SK-N-SH (cell line): Measurements from ENCODE around the gene ST7L. TPM values are rescaled to one million over a fixed set of nuclear protein-coding genes. Genes with fewer than 3 reads are reported as not detected.

Experiments
- CTCF ChIA-PET: fragments of 300-600, 350-600 bp; formaldehyde crosslinking; extraction: SDS; loops from one replicate; lab custom pipeline; 2021; lab: Yijun Ruan, JAX
- POLR2A ChIA-PET: fragments of 350-600 bp; sonication (Branson Sonifier 250); formaldehyde crosslinking; extraction: SDS; loops from one replicate; lab custom pipeline; 2020; ENCODE audit warnings: antibody characterized with exemption, inconsistent platforms; lab: Yijun Ruan, JAX
- DNase-seq: peaks from one replicate; pipeline ENCODE4 v3.0.0; 2012
- H2AFZ ChIP-seq: fragments of 200-600 bp; sonication (generic); 2 replicates; pipeline ENCODE4 v1.8.1; 2016; ENCODE audit warnings: antibody characterized with exemption, mild to moderate bottlenecking, low read depth
- H3F3A ChIP-seq: fragments of 200-600 bp; sonication (generic); replicated peaks from 2 replicates; pipeline ENCODE3; 2016; ENCODE audit warnings: antibody characterized with exemption, mild to moderate bottlenecking; ENCODE audit not compliant: insufficient read depth
- H3K27ac ChIP-seq, 2 experiments: fragments of 200-500 bp in 1 of 2; fragments of 200-600 bp in 1 of 2; sonication (Bioruptor generic) in 1 of 2; sonication (generic), shearing (Covaris generic) in 1 of 2; 2 replicates each; pipeline versions ENCODE4 v1.5.1 to v1.6.1; 2014 to 2016; ENCODE audit warnings: low read depth in 2 of 2, inconsistent platforms in 1 of 2, low read length in 1 of 2, mild to moderate bottlenecking in 1 of 2, mixed read lengths in 1 of 2
- H3K27me3 ChIP-seq: fragments of 200-600 bp; sonication (generic), shearing (Covaris generic); 2 replicates; pipeline ENCODE4 v1.6.1; 2016; ENCODE audit warnings: mixed run types; ENCODE audit not compliant: insufficient read depth
- H3K36me3 ChIP-seq, 2 experiments: fragments of 200-500 bp in 1 of 2; fragments of 200-600 bp in 1 of 2; sonication (Bioruptor generic) in 1 of 2; sonication (generic) in 1 of 2; replicated peaks in 1 of 2; 2 replicates each; pipeline versions ENCODE3 to v1.5.1; 2014 to 2016; ENCODE audit warnings: low read length in 1 of 2, mild to moderate bottlenecking in 1 of 2; ENCODE audit not compliant: insufficient read depth in 2 of 2, control insufficient read depth in 1 of 2
- H3K4me1 ChIP-seq, 2 experiments: fragments of 200-500 bp in 1 of 2; fragments of 200-600 bp in 1 of 2; sonication (Bioruptor generic) in 1 of 2; sonication (generic), shearing (Covaris generic) in 1 of 2; 2 replicates each; pipeline versions ENCODE4 v1.5.1 to v1.6.1; 2014 to 2016; ENCODE audit warnings: low read depth in 1 of 2, low read length in 1 of 2, mixed run types in 1 of 2; ENCODE audit not compliant: insufficient read depth in 2 of 2, control insufficient read depth in 1 of 2
- H3K4me2 ChIP-seq: fragments of 200-600 bp; sonication (generic), shearing (Covaris generic); 2 replicates; pipeline ENCODE4 v1.6.1; 2017; ENCODE audit warnings: mixed run types
- H3K4me3 ChIP-seq, 2 experiments: fragments of 200-500 bp in 1 of 2; fragments of 200-600 bp in 1 of 2; sonication (Bioruptor generic) in 1 of 2; sonication (generic), shearing (Covaris generic) in 1 of 2; 2 replicates each; pipeline versions ENCODE4 v1.5.1 to v1.8.1; 2014 to 2016; ENCODE audit warnings: low read depth in 2 of 2, inconsistent platforms in 1 of 2, low read length in 1 of 2, mild to moderate bottlenecking in 1 of 2, mixed read lengths in 1 of 2, moderate library complexity in 1 of 2
- H3K79me2 ChIP-seq: fragments of 200-600 bp; sonication (generic); 2 replicates; pipeline ENCODE4 v1.8.1; 2017; ENCODE audit warnings: mild to moderate bottlenecking; ENCODE audit not compliant: insufficient read depth
- H3K9ac ChIP-seq: fragments of 200-600 bp; sonication (generic); 2 replicates; pipeline ENCODE4 v1.6.1; 2017; ENCODE audit warnings: mixed run types
- H3K9me2 ChIP-seq: fragments of 200-600 bp; sonication (generic); 2 replicates; pipeline ENCODE4 v1.6.1; 2017; ENCODE audit warnings: mixed run types
- H3K9me3 ChIP-seq: fragments of 200-600 bp; sonication (generic); 2 replicates; pipeline ENCODE4 v1.6.1; 2017; ENCODE audit warnings: mixed run types, mild to moderate bottlenecking, moderate library complexity
- H4K20me1 ChIP-seq: fragments of 200-600 bp; sonication (generic); 2 replicates; pipeline ENCODE4 v1.6.1; 2017; ENCODE audit warnings: mild to moderate bottlenecking, mixed run types; ENCODE audit not compliant: insufficient read depth
- EP300 ChIP-seq, 2 experiments: IDR thresholded peaks; 2 replicates each; pipeline versions ENCODE4 v1.4.0 to v1.6.1; 2012; ENCODE audit warnings: borderline replicate concordance in 1 of 2, low read depth in 1 of 2, low read length in 1 of 2
- FOXJ3 ChIP-seq: sonication (generic); formaldehyde crosslinking; IDR thresholded peaks from 2 replicates; pipeline ENCODE4 v1.5.1; 2020; ENCODE audit warnings: mild to moderate bottlenecking, missing genetic modification reagents
- GABPA ChIP-seq: IDR thresholded peaks from 2 replicates; pipeline ENCODE4 v1.4.0; 2012; ENCODE audit warnings: low read depth, mild to moderate bottlenecking
- JUND ChIP-seq: IDR thresholded peaks from 2 replicates; pipeline ENCODE4 v1.4.0; 2012
- NFIC ChIP-seq: IDR thresholded peaks from 2 replicates; pipeline ENCODE4 v1.4.0; 2012; ENCODE audit warnings: borderline replicate concordance
- NRF1 ChIP-seq: IDR thresholded peaks from 2 replicates; pipeline ENCODE4 v1.6.1; 2012; ENCODE audit warnings: low read depth, mild to moderate bottlenecking, low read length
- RXRA ChIP-seq: IDR thresholded peaks from 2 replicates; pipeline ENCODE4 v1.4.0; 2012; ENCODE audit warnings: low read depth, mild to moderate bottlenecking, borderline replicate concordance
- SIN3A ChIP-seq: IDR thresholded peaks from 2 replicates; pipeline ENCODE4 v1.6.1; 2012; ENCODE audit warnings: low read depth, mild to moderate bottlenecking, low read length, moderate library complexity, borderline replicate concordance
- TAF1 ChIP-seq: IDR thresholded peaks from 2 replicates; pipeline ENCODE4 v1.6.1; 2012; ENCODE audit warnings: low read depth, mild to moderate bottlenecking, low read length, moderate library complexity, borderline replicate concordance
- TCF12 ChIP-seq: IDR thresholded peaks from 2 replicates; pipeline ENCODE4 v1.4.0; 2012
- TEAD4 ChIP-seq: IDR thresholded peaks from 2 replicates; pipeline ENCODE4 v1.4.0; 2012; ENCODE audit warnings: mild to moderate bottlenecking, borderline replicate concordance; ENCODE audit not compliant: insufficient read depth
- polyA plus RNA-seq, 3 experiments: library from polyadenylated mRNA; depleted of rRNA; stranded (reverse); fragments of >200 nt; gene quantifications; 2 replicates each; pipeline ENCODE4 v1.2.3, GENCODE V29; 2012
- TF ChIP-seq, protein P1 (sequence below): IDR thresholded peaks from 2 replicates; pipeline ENCODE4 v1.4.0; 2012; ENCODE audit warnings: low read depth, borderline replicate concordance
- TF ChIP-seq, protein P2 (sequence below): fragments of 150-350 bp; IDR thresholded peaks from 2 replicates; pipeline ENCODE4 v1.6.1; 2016; ENCODE audit warnings: mild to moderate bottlenecking, low read depth, low read length
- TF ChIP-seq, protein P3 (sequence below): fragments of 150-350 bp; IDR thresholded peaks from 2 replicates; pipeline ENCODE4 v1.6.1; 2017; ENCODE audit warnings: antibody characterized with exemption, low read length, low read depth, borderline replicate concordance
- TF ChIP-seq, protein P4 (sequence below): IDR thresholded peaks from 2 replicates; pipeline ENCODE4 v1.6.1; 2012; ENCODE audit warnings: mild to moderate bottlenecking, low read depth, low read length, moderate library complexity

ST7L gene
- polyA plus RNA-seq, 1 of the 3 experiments (the other 2 are of a cell fraction) = 17.9 TPM

DNA sequence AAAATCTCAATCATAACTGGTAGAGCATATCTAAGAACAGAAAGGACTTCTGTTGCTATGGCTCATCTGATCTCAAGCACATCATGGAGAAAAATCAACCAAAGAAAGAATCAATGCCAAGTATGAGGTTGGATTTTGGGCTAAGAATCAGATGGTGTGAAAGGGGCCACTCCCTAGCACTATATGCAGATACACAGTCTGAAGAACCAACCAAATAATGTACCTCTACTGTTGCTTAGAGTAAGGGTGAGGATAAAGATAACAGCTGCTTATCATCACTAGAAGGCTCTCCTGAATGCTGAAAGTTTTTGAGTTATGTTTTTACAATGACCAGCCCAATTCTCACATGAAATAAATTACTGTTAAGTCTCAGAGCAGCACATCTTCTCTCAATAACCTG lies 35.6 kb downstream of the ST7L start:
- peaks cover 27 to 55% of the 10 kb centered on the region in 2 experiments for H3K36me3 ChIP-seq
- no peaks in the 10 kb centered on the region for H3K79me2 ChIP-seq
- no peaks in the 10 kb centered on the region for H3K4me1 ChIP-seq
- no peak overlapping the region for H3K4me3 ChIP-seq
- H3K4me2 ChIP-seq = no peak overlapping the region
- no peaks in the 10 kb centered on the region for H3K9me2 ChIP-seq
- ChIA-PET CTCF (interaction anchor here (1.3 kb wide), 1 partner anchor 135 kb away, joined by 3 read pairs; a partner anchor contains a TSS), POLR2A (no interaction called here)
- no peaks in the 10 kb centered on the region for H3K9me3 ChIP-seq
- no peaks in the 10 kb centered on the region for H4K20me1 ChIP-seq
- no peak for DNase-seq
- TF ChIP-seq SIN3A (no peak), NRF1 (no peak), FOXJ3 (CRISPR knock-in tag) (no peak), TEAD4 (no peak), GABPA (no peak)
- TF ChIP-seq, protein P1, sequence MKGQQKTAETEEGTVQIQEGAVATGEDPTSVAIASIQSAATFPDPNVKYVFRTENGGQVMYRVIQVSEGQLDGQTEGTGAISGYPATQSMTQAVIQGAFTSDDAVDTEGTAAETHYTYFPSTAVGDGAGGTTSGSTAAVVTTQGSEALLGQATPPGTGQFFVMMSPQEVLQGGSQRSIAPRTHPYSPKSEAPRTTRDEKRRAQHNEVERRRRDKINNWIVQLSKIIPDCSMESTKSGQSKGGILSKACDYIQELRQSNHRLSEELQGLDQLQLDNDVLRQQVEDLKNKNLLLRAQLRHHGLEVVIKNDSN = no peak
- TF ChIP-seq, protein P2, sequence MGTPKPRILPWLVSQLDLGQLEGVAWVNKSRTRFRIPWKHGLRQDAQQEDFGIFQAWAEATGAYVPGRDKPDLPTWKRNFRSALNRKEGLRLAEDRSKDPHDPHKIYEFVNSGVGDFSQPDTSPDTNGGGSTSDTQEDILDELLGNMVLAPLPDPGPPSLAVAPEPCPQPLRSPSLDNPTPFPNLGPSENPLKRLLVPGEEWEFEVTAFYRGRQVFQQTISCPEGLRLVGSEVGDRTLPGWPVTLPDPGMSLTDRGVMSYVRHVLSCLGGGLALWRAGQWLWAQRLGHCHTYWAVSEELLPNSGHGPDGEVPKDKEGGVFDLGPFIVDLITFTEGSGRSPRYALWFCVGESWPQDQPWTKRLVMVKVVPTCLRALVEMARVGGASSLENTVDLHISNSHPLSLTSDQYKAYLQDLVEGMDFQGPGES = no peak
- H3K27ac ChIP-seq = no peak overlapping the region
- H2AFZ ChIP-seq = no peak overlapping the region
- H3K9ac ChIP-seq = no peak overlapping the region
- no peaks in the 10 kb centered on the region for H3K27me3 ChIP-seq
- no peaks in the 10 kb centered on the region for H3F3A ChIP-seq

DNA sequence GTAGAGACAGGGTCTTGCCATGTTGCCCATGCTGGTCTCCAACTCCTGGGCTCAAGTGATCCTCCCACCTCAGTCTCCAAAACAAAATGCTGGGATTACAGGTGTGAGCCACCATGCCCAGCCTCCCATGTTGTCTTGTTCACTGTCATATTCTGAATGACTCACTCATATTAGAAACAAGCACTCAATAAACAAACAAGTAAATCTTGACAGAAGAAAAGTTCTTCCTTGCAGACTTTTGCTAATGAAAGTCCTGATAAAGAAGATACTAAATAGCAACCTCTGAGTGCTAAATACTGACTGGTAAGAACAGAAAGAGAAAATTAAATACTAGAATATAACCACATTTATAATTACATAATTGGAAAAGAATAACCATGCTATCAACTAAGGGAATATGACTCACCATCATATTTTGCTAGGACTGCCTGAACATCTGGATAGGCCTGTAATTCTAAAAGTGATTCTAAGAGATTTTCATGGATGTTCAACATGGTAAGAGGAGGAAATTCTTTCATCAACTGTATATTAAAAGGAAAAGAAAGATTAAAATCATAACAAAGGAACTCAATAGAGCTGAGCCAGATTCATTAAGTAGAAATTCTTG lies 37.3 kb downstream of the ST7L start:
- H4K20me1 ChIP-seq = no peaks in the 10 kb centered on the region
- CTCF ChIA-PET = no interaction called here
- no peak overlapping the region for H3K27ac ChIP-seq
- H3K4me1 ChIP-seq = peaks cover 0 to 3% of the 10 kb centered on the region in 2 experiments; a peak in 1 of 4 replicates
- POLR2A ChIA-PET = no interaction called here
- H3K27me3 ChIP-seq = no peaks in the 10 kb centered on the region
- DNase-seq = no peak
- peaks cover 27 to 49% of the 10 kb centered on the region in 2 experiments for H3K36me3 ChIP-seq
- peaks cover 4% of the 10 kb centered on the region for H3F3A ChIP-seq
- no peak overlapping the region for H3K4me2 ChIP-seq
- no peak overlapping the region for H3K4me3 ChIP-seq
- H3K79me2 ChIP-seq = no peaks in the 10 kb centered on the region
- no peak overlapping the region for H2AFZ ChIP-seq
- H3K9me3 ChIP-seq = no peaks in the 10 kb centered on the region
- no peaks in the 10 kb centered on the region for H3K9me2 ChIP-seq
- no peak overlapping the region for H3K9ac ChIP-seq
- TF ChIP-seq, protein P3, sequence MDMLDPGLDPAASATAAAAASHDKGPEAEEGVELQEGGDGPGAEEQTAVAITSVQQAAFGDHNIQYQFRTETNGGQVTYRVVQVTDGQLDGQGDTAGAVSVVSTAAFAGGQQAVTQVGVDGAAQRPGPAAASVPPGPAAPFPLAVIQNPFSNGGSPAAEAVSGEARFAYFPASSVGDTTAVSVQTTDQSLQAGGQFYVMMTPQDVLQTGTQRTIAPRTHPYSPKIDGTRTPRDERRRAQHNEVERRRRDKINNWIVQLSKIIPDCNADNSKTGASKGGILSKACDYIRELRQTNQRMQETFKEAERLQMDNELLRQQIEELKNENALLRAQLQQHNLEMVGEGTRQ = no peak
- TF ChIP-seq, protein P1 = no peak
- TF ChIP-seq, protein P2 = no peak
- TF ChIP-seq, protein P4, sequence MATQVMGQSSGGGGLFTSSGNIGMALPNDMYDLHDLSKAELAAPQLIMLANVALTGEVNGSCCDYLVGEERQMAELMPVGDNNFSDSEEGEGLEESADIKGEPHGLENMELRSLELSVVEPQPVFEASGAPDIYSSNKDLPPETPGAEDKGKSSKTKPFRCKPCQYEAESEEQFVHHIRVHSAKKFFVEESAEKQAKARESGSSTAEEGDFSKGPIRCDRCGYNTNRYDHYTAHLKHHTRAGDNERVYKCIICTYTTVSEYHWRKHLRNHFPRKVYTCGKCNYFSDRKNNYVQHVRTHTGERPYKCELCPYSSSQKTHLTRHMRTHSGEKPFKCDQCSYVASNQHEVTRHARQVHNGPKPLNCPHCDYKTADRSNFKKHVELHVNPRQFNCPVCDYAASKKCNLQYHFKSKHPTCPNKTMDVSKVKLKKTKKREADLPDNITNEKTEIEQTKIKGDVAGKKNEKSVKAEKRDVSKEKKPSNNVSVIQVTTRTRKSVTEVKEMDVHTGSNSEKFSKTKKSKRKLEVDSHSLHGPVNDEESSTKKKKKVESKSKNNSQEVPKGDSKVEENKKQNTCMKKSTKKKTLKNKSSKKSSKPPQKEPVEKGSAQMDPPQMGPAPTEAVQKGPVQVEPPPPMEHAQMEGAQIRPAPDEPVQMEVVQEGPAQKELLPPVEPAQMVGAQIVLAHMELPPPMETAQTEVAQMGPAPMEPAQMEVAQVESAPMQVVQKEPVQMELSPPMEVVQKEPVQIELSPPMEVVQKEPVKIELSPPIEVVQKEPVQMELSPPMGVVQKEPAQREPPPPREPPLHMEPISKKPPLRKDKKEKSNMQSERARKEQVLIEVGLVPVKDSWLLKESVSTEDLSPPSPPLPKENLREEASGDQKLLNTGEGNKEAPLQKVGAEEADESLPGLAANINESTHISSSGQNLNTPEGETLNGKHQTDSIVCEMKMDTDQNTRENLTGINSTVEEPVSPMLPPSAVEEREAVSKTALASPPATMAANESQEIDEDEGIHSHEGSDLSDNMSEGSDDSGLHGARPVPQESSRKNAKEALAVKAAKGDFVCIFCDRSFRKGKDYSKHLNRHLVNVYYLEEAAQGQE = no peak
- TF ChIP-seq JUND (no peak), TCF12 (no peak), TEAD4 (no peak), EP300 (IDR thresholded peaks at IDR 0.05; ENCODE audit: borderline replicate concordance in 1 of 2, low read depth in 1 of 2, low read length in 1 of 2) (no peak), NFIC (no peak), RXRA (no peak), TAF1 (no peak)
